IMR-90 (cell line): Measurements from ENCODE around the gene ISM2. TPM values are rescaled to one million over a fixed set of nuclear protein-coding genes. Genes with fewer than 3 reads are reported as not detected.

ENCODE experiments used
- ATAC-seq: fragments of 200-7000 bp; cut with Tn5 transposase; 2 replicates; pipeline ENCODE4 v1.9.1; 2020; ENCODE audit warnings: low read depth, mild to moderate bottlenecking, moderate library complexity
- BruUV-seq: library from RNA; stranded (reverse); fragments of 400-500 nt; replicated peaks from 2 replicates; lab custom pipeline; 2021; lab: Mats Ljungman, UMichigan
- CTCF ChIA-PET: fragments of 300-600 bp; formaldehyde crosslinking; extraction: SDS; loops from one replicate; lab custom pipeline; 2021; ENCODE audit warnings: antibody characterized with exemption; lab: Yijun Ruan, JAX
- POLR2A ChIA-PET: fragments of 300-600 bp; sonication (Branson Sonifier 250); formaldehyde crosslinking; loops from one replicate; lab custom pipeline; 2022; ENCODE audit warnings: antibody characterized with exemption; ENCODE audit not compliant: unreplicated experiment; lab: Charles Lee
- DNase-seq: peaks from one replicate; pipeline ENCODE4 v3.0.0; 2013
- H2AFZ ChIP-seq: replicated peaks from 2 replicates; pipeline ENCODE3; 2013; ENCODE audit warnings: low read length, mild to moderate bottlenecking; ENCODE audit not compliant: poor library complexity
- H2AK5ac ChIP-seq: 2 replicates; pipeline ENCODE4 v1.6.1; 2013; ENCODE audit warnings: low read depth, low read length, inconsistent platforms
- H2AK9ac ChIP-seq: replicated peaks from 2 replicates; pipeline ENCODE3; 2013; ENCODE audit warnings: mild to moderate bottlenecking, low read depth, low read length, moderate library complexity; ENCODE audit not compliant: poor library complexity
- H2BK120ac ChIP-seq: 2 replicates; pipeline ENCODE4 v1.6.1; 2013; ENCODE audit warnings: low read depth, low read length, inconsistent platforms
- H2BK15ac ChIP-seq: 3 replicates; pipeline ENCODE4 v1.6.1; 2013; ENCODE audit warnings: low read depth, low read length, inconsistent platforms
- H2BK20ac ChIP-seq: 2 replicates; pipeline ENCODE4 v1.6.1; 2013; ENCODE audit warnings: low read depth, mild to moderate bottlenecking, inconsistent platforms, low read length, moderate library complexity
- H2BK5ac ChIP-seq: 2 replicates; pipeline ENCODE4 v1.6.1; 2013; ENCODE audit warnings: mild to moderate bottlenecking, low read depth, low read length, inconsistent platforms; ENCODE audit not compliant: poor library complexity, severe bottlenecking
- H3K14ac ChIP-seq: replicated peaks from 2 replicates; pipeline ENCODE4 v1.6.1; 2013; ENCODE audit warnings: low read depth, low read length, inconsistent platforms
- H3K18ac ChIP-seq: 2 replicates; pipeline ENCODE4 v1.6.1; 2013; ENCODE audit warnings: low read depth, low read length, control low read depth
- H3K23ac ChIP-seq: 2 replicates; pipeline ENCODE4 v1.6.1; 2013; ENCODE audit warnings: low read depth, low read length, inconsistent platforms
- H3K27ac ChIP-seq: 2 replicates; pipeline ENCODE4 v1.5.1; 2013; ENCODE audit warnings: mild to moderate bottlenecking, control low read depth, low read length; ENCODE audit not compliant: insufficient read depth
- H3K27me3 ChIP-seq: 2 replicates; pipeline ENCODE4 v1.6.1; 2013; ENCODE audit warnings: low read length; ENCODE audit not compliant: control insufficient read depth, insufficient read depth
- H3K36me3 ChIP-seq: 2 replicates; pipeline ENCODE4 v1.6.1; 2013; ENCODE audit warnings: low read length, mixed read lengths; ENCODE audit not compliant: control insufficient read depth, insufficient read depth
- H3K4ac ChIP-seq: 2 replicates; pipeline ENCODE4 v1.6.1; 2013; ENCODE audit warnings: low read depth, low read length, inconsistent platforms
- H3K4me1 ChIP-seq: 2 replicates; pipeline ENCODE4 v1.6.1; 2013; ENCODE audit warnings: low read length, mixed read lengths; ENCODE audit not compliant: control insufficient read depth, insufficient read depth
- H3K4me2 ChIP-seq: 2 replicates; pipeline ENCODE4 v1.6.1; 2013; ENCODE audit warnings: low read depth, mild to moderate bottlenecking, control low read depth, low read length, moderate library complexity
- H3K4me3 ChIP-seq: 2 replicates; pipeline ENCODE4 v1.5.1; 2013; ENCODE audit warnings: low read depth, mild to moderate bottlenecking, control low read depth, low read length, moderate library complexity; ENCODE audit not compliant: insufficient read depth
- H3K56ac ChIP-seq: 2 replicates; pipeline ENCODE4 v1.6.1; 2013; ENCODE audit warnings: low read length, inconsistent platforms; ENCODE audit not compliant: insufficient read depth; ENCODE audit errors: extremely low read depth
- H3K79me1 ChIP-seq, 2 experiments: 2 replicates each; pipeline ENCODE4 v1.6.1; 2013; ENCODE audit warnings: low read length in 2 of 2, inconsistent platforms in 1 of 2, low read depth in 1 of 2
- H3K9ac ChIP-seq: 2 replicates; pipeline ENCODE4 v1.6.1; 2013; ENCODE audit warnings: low read depth, low read length, control low read depth
- H3K9me1 ChIP-seq: 2 replicates; pipeline ENCODE4 v1.6.1; 2013; ENCODE audit warnings: low read length, inconsistent platforms; ENCODE audit not compliant: insufficient read depth
- H3K9me3 ChIP-seq: 2 replicates; pipeline ENCODE4 v1.6.1; 2013; ENCODE audit warnings: low read length; ENCODE audit not compliant: control insufficient read depth, insufficient read depth
- H4K20me1 ChIP-seq: 2 replicates; pipeline ENCODE4 v1.6.1; 2013; ENCODE audit warnings: low read length, inconsistent platforms; ENCODE audit not compliant: insufficient read depth
- H4K5ac ChIP-seq: 2 replicates; pipeline ENCODE4 v1.6.1; 2013; ENCODE audit warnings: mild to moderate bottlenecking, low read depth, low read length, control low read depth
- H4K8ac ChIP-seq, 2 experiments: 2 replicates each; pipeline ENCODE4 v1.6.1; 2013; ENCODE audit warnings: low read depth in 2 of 2, low read length in 2 of 2, control low read depth in 1 of 2, inconsistent platforms in 1 of 2
- H4K91ac ChIP-seq: 2 replicates; pipeline ENCODE4 v1.6.1; 2013; ENCODE audit warnings: low read depth, low read length, inconsistent platforms; ENCODE audit not compliant: insufficient read depth
- BHLHE40 ChIP-seq: fragments of 150-350 bp; IDR thresholded peaks from 2 replicates; pipeline ENCODE4 v1.6.1; 2016; ENCODE audit warnings: mild to moderate bottlenecking, low read depth, low read length
- CEBPB ChIP-seq: IDR thresholded peaks from 2 replicates; pipeline ENCODE4 v1.6.1; 2012; ENCODE audit warnings: low read depth, low read length, improper control_type of control experiment
- CHD1 ChIP-seq: IDR thresholded peaks from 2 replicates; pipeline ENCODE4 v1.6.1; 2012; ENCODE audit warnings: low read depth, low read length, improper control_type of control experiment
- CTCF ChIP-seq: conservative IDR thresholded peaks from 2 replicates; pipeline ENCODE4 v1.5.1; 2012; ENCODE audit warnings: mild to moderate bottlenecking, low read depth, low read length, improper control_type of control experiment
- ELK1 ChIP-seq: fragments of 150-350 bp; IDR thresholded peaks from 2 replicates; pipeline ENCODE4 v1.6.1; 2016; ENCODE audit warnings: low read depth, mild to moderate bottlenecking, low read length, moderate library complexity, borderline replicate concordance
- FOS ChIP-seq: fragments of 150-350 bp; IDR thresholded peaks from 2 replicates; pipeline ENCODE4 v1.6.1; 2016; ENCODE audit warnings: low read depth, low read length
- MAFK ChIP-seq: IDR thresholded peaks from 2 replicates; pipeline ENCODE4 v1.6.1; 2012; ENCODE audit warnings: low read depth, low read length, improper control_type of control experiment
- MAZ ChIP-seq: IDR thresholded peaks from 2 replicates; pipeline ENCODE4 v1.6.1; 2012; ENCODE audit warnings: low read depth, mild to moderate bottlenecking, low read length, improper control_type of control experiment, moderate library complexity, borderline replicate concordance
- MXI1 ChIP-seq: IDR thresholded peaks from 2 replicates; pipeline ENCODE4 v1.6.1; 2012; ENCODE audit warnings: low read depth, mild to moderate bottlenecking, low read length, moderate library complexity, borderline replicate concordance
- NFE2L2 ChIP-seq: fragments of 150-350 bp; IDR thresholded peaks from 2 replicates; pipeline ENCODE4 v1.6.1; 2016; ENCODE audit warnings: low read depth, mild to moderate bottlenecking, low read length
- POLR2A ChIP-seq: IDR thresholded peaks from 2 replicates; pipeline ENCODE4 v1.6.1; 2012; ENCODE audit warnings: mild to moderate bottlenecking, low read depth, low read length
- RCOR1 ChIP-seq: IDR thresholded peaks from 2 replicates; pipeline ENCODE4 v1.6.1; 2012; ENCODE audit warnings: mild to moderate bottlenecking, low read length, improper control_type of control experiment; ENCODE audit not compliant: insufficient replicate concordance
- RFX5 ChIP-seq: IDR thresholded peaks from 2 replicates; pipeline ENCODE4 v1.8.0; 2012; ENCODE audit warnings: low read depth, mild to moderate bottlenecking, low read length, moderate library complexity
- SMC3 ChIP-seq: fragments of 150-350 bp; IDR thresholded peaks from 2 replicates; pipeline ENCODE4 v1.6.1; 2016; ENCODE audit warnings: low read depth, mild to moderate bottlenecking, antibody characterized with exemption, low read length, moderate library complexity
- USF2 ChIP-seq: fragments of 150-350 bp; IDR thresholded peaks from 2 replicates; pipeline ENCODE4 v1.6.1; 2017; ENCODE audit warnings: mild to moderate bottlenecking, antibody characterized with exemption, low read length, low read depth
- WGBS, 2 experiments: methylation state at CpG; one replicate each; pipeline versions ENCODE4 v1.1.5 to v1.1.7; 2013; ENCODE audit warnings: missing lambda C conversion rate in 2 of 2; ENCODE audit not compliant: insufficient read length in 1 of 2; ENCODE audit errors: extremely low coverage in 2 of 2; 5-methylcytosine and 5-hydroxymethylcytosine counted together
- dilution Hi-C: fragments of 300-500 bp; cut with HindIII; formaldehyde crosslinking; loops from one replicate; pipeline ENCODE4 v1.14.3; 2018; ENCODE audit warnings: low sequenced_read_pairs; ENCODE audit not compliant: unreplicated experiment
- in situ Hi-C: fragments of 300-500 bp; cut with MboI; formaldehyde crosslinking; loops from 3 replicates; pipeline ENCODE4 v1.14.3; 2019; ENCODE audit warnings: low sequenced_read_pairs, inconsistent platforms, mixed read lengths
- intact Hi-C: fragments of 100-400 bp; cut with micrococcal nuclease; formaldehyde crosslinking; loops from 2 replicates; pipeline ENCODE4 v1.10.0; 2022
- polyA plus RNA-seq, 3 experiments: library from polyadenylated mRNA; depleted of rRNA; stranded (reverse); fragments of >200 nt; gene quantifications; 2 replicates each; pipeline ENCODE4 v1.2.3, GENCODE V29; 2012; ENCODE audit warnings: low replicate concordance in 1 of 3
- total RNA-seq: library from RNA; depleted of rRNA; stranded (reverse); fragments of >200 nt; gene quantifications from 2 replicates; pipeline ENCODE4 v1.2.3, GENCODE V29; 2012

Gene ISM2
- total and polyA plus RNA-seq, 2 of the 4 experiments (the other 2 are of a cell fraction) = under 0.01 to 0.12 TPM

GRCh38 chr14:77489041-77489440 is 9.6 kb downstream of the ISM2 start:
- H3K79me1 ChIP-seq = no peaks in the 10 kb centered on the region
- peaks cover 3% of the 10 kb centered on the region; the same call in 1 of the 2 replicates for H3K27me3 ChIP-seq
- CTCF ChIA-PET = no interaction called here
- H3K18ac ChIP-seq = no peak overlapping the region
- intact Hi-C loops (no loop called here), dilution Hi-C loops (no loop called here), in situ Hi-C loops (no loop called here)
- no peaks in the 10 kb centered on the region for H3K4me1 ChIP-seq
- peaks cover 3% of the 10 kb centered on the region; the same call in 1 of the 2 replicates for H3K9me1 ChIP-seq
- no peak overlapping the region for H3K23ac ChIP-seq
- ATAC-seq (no peak), DNase-seq (no peak)
- H3K9ac ChIP-seq = no peak overlapping the region
- no peak overlapping the region for H4K8ac ChIP-seq
- H2BK15ac ChIP-seq = no peak overlapping the region
- H3K27ac ChIP-seq = no peak overlapping the region
- POLR2A ChIA-PET = interaction anchor here (0.5 kb wide), 1 partner anchor 32 kb away, joined by 3 read pairs; the partner anchor contains the start of gene VIPAS39
- TF ChIP-seq USF2 (no peak), ELK1 (no peak), MAZ (no peak), RCOR1 (no peak), BHLHE40 (no peak), RFX5 (no peak), CEBPB (no peak), CHD1 (no peak), MAFK (no peak), POLR2A (no peak), SMC3 (no peak), NFE2L2 (no peak), MXI1 (no peak), CTCF (no peak), FOS (no peak)
- H2AFZ ChIP-seq = no peak overlapping the region
- no peak overlapping the region for H2BK5ac ChIP-seq
- H2BK120ac ChIP-seq = no peak overlapping the region
- no peaks in the 10 kb centered on the region for H3K9me3 ChIP-seq
- H3K14ac ChIP-seq = no peak overlapping the region
- no peak overlapping the region for H4K5ac ChIP-seq
- no peak overlapping the region for H3K56ac ChIP-seq
- H2AK9ac ChIP-seq = no peak overlapping the region
- no peak overlapping the region for H3K4ac ChIP-seq
- no peak overlapping the region for H3K4me3 ChIP-seq
- no peaks in the 10 kb centered on the region for H4K20me1 ChIP-seq
- no peak overlapping the region for H2AK5ac ChIP-seq
- H4K91ac ChIP-seq = no peak overlapping the region
- BruUV-seq = no TSS peak
- H3K36me3 ChIP-seq = no peaks in the 10 kb centered on the region
- WGBS, 2 experiments = no CpG with 5 or more reads among the region's 6 CpGs
- no peak overlapping the region for H3K4me2 ChIP-seq
- no peak overlapping the region for H2BK20ac ChIP-seq
